Measurements from ENCODE around the gene EMILIN1. TPM values are rescaled to one million over a fixed set of nuclear protein-coding genes. Genes with fewer than 3 reads are reported as not detected.
A peak's percentile ranks its signal among the peaks of the same experiment; 100 is the strongest.

The EMILIN1 gene
- total RNA-seq, 1 donor from 2014 or later = 0.95 TPM

- peaks cover 2% of the 10 kb centered on the region for H3K4me1 Mint-ChIP-seq (ENCODE audit: low read depth, unreplicated experiment)
- Histone ChIP-seq H3K27me3 (ENCODE audit: insufficient read depth, low read length) (no peaks in the 10 kb centered on the region), H3K4me3 (ENCODE audit: insufficient read depth, low read depth, low read length) (peak overlapping the region; percentile 69), H3K9ac (ENCODE audit: low read length) (peak overlapping the region; percentile 71), H2AFZ (ENCODE audit: low read depth, low read length) (peak overlapping the region; percentile 44), H3K9me3 (ENCODE audit: insufficient read depth, low read depth, low read length) (no peaks in the 10 kb centered on the region), H3K4me1 (ENCODE audit: insufficient read depth, low read length) (peaks cover 14% of the 10 kb centered on the region), H3K27ac (ENCODE audit: low read depth, low read length) (peak overlapping the region; percentile 51), H3K36me3 (ENCODE audit: insufficient read depth, low read length) (no peaks in the 10 kb centered on the region), H3K79me2 (ENCODE audit: insufficient read depth, low read length) (no peaks in the 10 kb centered on the region), H3K4me2 (ENCODE audit: low read length) (peak overlapping the region; percentile 99), H4K20me1 (ENCODE audit: insufficient read depth, low read length) (no peaks in the 10 kb centered on the region)
- H3K27me3 Mint-ChIP-seq (ENCODE audit: low read depth, unreplicated experiment) = no peaks in the 10 kb centered on the region
- TF ChIP-seq CTCF (IDR thresholded peaks at IDR 0.05; ENCODE audit: insufficient read depth, low read depth, low read length) (no peak), EZH2 (IDR thresholded peaks at IDR 0.05; ENCODE audit: insufficient read depth, low read length) (no peak)
- FAIRE-seq (no peak), DNase-seq (ENCODE audit: low read depth) (no peak)
- peaks cover 5% of the 10 kb centered on the region for H3K36me3 Mint-ChIP-seq (ENCODE audit: low read depth, unreplicated experiment)
- peak overlapping the region; percentile 90 for H3K4me3 Mint-ChIP-seq (ENCODE audit: unreplicated experiment)
- H3K9me3 Mint-ChIP-seq (ENCODE audit: unreplicated experiment) = no peaks in the 10 kb centered on the region
- H3K27ac Mint-ChIP-seq (ENCODE audit: unreplicated experiment) = peak overlapping the region; percentile 91
Measured at GRCh38 chr2:27049422-27050280, 28.8 kb upstream of the EMILIN1 start.

GRCh38 chr2:27050281-27050995 is 28.0 kb upstream of the EMILIN1 start:
- H3K9me3 Mint-ChIP-seq (ENCODE audit: unreplicated experiment) = no peaks in the 10 kb centered on the region
- Histone ChIP-seq H3K9ac (ENCODE audit: low read length) (peak overlapping the region; percentile 88), H3K27ac (ENCODE audit: low read depth, low read length) (peak overlapping the region; percentile 77), H3K4me2 (ENCODE audit: low read length) (peak overlapping the region; percentile 99), H3K79me2 (ENCODE audit: insufficient read depth, low read length) (no peaks in the 10 kb centered on the region), H3K36me3 (ENCODE audit: insufficient read depth, low read length) (peaks cover 5% of the 10 kb centered on the region), H3K4me1 (ENCODE audit: insufficient read depth, low read length) (peaks cover 14% of the 10 kb centered on the region), H3K27me3 (ENCODE audit: insufficient read depth, low read length) (no peaks in the 10 kb centered on the region), H3K4me3 (ENCODE audit: insufficient read depth, low read depth, low read length) (peak overlapping the region; percentile 69), H2AFZ (ENCODE audit: low read depth, low read length) (peak overlapping the region; percentile 44), H4K20me1 (ENCODE audit: insufficient read depth, low read length) (no peaks in the 10 kb centered on the region), H3K9me3 (ENCODE audit: insufficient read depth, low read depth, low read length) (no peaks in the 10 kb centered on the region)
- H3K27me3 Mint-ChIP-seq (ENCODE audit: low read depth, unreplicated experiment) = no peaks in the 10 kb centered on the region
- TF ChIP-seq EZH2 (IDR thresholded peaks at IDR 0.05; ENCODE audit: insufficient read depth, low read length) = no peak
- no peak for TF ChIP-seq CTCF (IDR thresholded peaks at IDR 0.05; ENCODE audit: insufficient read depth, low read depth, low read length)
- H3K4me3 Mint-ChIP-seq (ENCODE audit: unreplicated experiment) = peak overlapping the region; percentile 90
- DNase-seq (ENCODE audit: low read depth) (peak; percentile 92), FAIRE-seq (peak; percentile 37)
- peak overlapping the region; percentile 91 for H3K27ac Mint-ChIP-seq (ENCODE audit: unreplicated experiment)
- H3K4me1 Mint-ChIP-seq (ENCODE audit: low read depth, unreplicated experiment) = peaks cover 2% of the 10 kb centered on the region
- H3K36me3 Mint-ChIP-seq (ENCODE audit: low read depth, unreplicated experiment) = peaks cover 11% of the 10 kb centered on the region

Data from astrocyte (in vitro differentiated cells and primary cell).